GM12873 (cell line): ENCODE measurements around the gene EFNA3.

Experiments
- TF ChIP-seq, protein P1 (sequence below): IDR thresholded peaks from 2 replicates; pipeline ENCODE4 v1.5.1; 2012; ENCODE audit warnings: low read depth, mild to moderate bottlenecking, moderate library complexity, low read length, control low read depth; ENCODE audit not compliant: insufficient read depth; ENCODE audit errors: missing control alignments

The EFNA3 gene

DNA sequence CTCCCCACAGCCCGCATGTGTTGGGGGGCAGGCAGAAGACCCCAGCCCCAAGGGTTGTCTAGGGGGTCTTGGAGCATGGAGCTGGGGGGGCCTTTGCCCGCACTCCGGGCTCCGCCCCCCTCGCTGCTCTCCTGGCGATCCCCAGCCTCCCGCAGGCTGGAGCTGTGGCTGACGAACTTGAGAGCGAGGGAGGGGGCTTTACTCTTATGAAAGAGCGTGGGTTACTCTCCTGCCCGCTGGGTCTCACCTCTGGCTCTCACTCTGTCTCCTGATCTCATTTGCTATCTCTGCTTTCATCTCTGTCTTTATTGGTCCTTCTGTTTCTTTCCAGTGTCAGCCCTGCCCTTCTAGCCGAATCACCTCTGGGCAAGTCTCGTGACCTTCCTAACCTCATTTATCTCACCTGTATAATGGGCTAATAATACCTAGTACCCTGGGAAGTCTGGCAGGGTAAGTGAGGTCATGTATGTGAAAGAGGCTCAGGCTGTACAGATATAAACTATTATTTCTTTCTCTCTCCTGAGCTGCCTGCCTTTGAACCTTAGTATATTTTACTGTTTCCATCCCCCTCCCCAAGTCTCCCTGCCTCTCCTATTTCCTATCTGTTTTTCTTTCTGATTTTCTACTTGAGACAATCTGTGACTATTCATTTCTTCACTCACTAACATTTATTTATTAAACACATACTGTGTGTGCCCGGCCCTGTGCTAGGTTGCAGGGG lies 14.4 kb upstream of the EFNA3 start:
- TF ChIP-seq, protein P1, sequence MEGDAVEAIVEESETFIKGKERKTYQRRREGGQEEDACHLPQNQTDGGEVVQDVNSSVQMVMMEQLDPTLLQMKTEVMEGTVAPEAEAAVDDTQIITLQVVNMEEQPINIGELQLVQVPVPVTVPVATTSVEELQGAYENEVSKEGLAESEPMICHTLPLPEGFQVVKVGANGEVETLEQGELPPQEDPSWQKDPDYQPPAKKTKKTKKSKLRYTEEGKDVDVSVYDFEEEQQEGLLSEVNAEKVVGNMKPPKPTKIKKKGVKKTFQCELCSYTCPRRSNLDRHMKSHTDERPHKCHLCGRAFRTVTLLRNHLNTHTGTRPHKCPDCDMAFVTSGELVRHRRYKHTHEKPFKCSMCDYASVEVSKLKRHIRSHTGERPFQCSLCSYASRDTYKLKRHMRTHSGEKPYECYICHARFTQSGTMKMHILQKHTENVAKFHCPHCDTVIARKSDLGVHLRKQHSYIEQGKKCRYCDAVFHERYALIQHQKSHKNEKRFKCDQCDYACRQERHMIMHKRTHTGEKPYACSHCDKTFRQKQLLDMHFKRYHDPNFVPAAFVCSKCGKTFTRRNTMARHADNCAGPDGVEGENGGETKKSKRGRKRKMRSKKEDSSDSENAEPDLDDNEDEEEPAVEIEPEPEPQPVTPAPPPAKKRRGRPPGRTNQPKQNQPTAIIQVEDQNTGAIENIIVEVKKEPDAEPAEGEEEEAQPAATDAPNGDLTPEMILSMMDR: no peak

DNA sequence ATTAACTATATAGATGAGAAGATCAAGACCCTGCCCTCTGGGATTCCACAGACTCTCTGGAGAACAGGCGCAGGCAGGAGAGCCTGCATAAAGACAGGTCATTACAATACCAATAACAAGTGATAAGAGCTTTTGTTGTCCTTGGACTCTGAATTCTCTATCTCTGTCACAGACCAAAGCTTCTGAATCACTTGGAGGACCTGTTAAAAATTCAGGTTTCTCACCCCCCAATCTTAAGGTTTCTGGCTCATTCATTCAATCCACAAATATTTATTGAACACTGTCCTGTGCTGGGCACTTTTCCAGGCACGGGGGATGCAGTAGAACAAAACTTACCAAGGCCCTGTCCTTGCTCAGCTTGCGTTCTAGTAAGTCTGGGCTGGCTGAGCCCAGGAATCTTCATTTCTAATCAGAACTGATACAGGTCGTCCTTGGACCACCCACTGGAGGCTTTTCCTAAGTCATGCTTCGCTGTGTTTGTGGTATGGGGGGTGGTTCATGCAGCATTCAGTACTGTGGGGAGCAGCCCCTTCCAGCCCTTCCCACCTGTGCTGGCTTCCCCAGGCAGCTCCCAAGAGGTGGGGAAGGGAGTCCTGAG lies 13.7 kb upstream of the EFNA3 start:
- TF ChIP-seq, protein P1: no peak

DNA sequence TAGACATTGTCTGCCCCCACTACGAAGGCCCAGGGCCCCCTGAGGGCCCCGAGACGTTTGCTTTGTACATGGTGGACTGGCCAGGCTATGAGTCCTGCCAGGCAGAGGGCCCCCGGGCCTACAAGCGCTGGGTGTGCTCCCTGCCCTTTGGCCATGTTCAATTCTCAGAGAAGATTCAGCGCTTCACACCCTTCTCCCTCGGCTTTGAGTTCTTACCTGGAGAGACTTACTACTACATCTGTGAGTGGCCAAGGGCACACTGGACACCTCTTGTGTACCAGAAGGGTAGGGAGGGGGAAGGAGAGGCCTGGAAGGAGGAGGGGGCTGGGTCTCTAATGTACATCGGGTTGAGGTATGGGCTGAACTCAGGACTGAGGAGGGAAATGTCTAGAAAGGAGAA lies 11.9 kb upstream of the EFNA3 start:
- TF ChIP-seq, protein P1: no peak

DNA sequence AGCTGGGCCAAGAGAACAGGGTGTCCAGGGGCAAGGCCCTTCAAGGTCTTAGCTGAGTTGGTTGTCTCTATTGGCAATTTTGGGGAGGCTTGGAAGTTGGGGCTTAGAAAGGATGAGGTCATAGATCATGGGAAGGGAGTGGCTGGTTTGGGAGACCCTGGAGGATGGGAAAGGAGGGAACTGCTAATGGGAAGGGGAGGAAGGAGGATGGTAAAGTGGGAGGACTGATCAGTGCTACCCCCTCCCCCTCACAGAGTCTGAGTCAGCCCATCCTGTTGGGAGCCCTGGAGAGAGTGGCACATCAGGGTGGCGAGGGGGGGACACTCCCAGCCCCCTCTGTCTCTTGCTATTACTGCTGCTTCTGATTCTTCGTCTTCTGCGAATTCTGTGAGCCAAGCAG lies 10.0 kb upstream of the EFNA3 start:
- TF ChIP-seq, protein P1: no peak

DNA sequence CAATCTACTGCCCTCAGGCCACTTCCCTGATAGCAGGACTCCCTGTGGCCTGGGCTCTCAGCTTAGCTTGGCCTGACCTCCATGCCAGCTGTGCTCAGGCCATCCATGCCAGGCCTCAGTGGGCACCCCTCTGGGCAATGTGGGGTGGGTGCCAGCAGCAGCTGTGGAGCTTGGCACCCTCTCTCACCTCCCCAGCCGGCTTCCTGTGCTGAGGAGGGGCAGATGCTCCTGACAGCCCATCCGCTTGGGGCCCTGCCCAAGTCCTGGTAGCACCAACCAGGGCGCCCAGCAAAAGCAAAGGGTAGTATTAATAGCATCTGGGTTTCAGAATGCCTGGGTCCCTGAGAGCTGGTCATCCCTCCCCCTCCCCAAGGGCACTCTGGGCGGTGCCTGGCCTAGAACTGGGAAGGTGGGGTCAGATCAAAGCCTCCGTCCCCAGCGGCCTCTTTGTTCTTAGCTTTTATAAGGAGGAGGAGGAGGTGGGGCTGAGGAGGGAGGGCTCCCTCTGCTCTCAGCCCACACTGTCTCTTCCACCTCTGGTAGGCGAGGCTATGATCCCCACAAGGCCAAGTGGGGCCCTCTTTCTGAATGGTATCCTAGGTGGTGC lies 9.0 kb upstream of the EFNA3 start:
- TF ChIP-seq, protein P1: no peak

DNA sequence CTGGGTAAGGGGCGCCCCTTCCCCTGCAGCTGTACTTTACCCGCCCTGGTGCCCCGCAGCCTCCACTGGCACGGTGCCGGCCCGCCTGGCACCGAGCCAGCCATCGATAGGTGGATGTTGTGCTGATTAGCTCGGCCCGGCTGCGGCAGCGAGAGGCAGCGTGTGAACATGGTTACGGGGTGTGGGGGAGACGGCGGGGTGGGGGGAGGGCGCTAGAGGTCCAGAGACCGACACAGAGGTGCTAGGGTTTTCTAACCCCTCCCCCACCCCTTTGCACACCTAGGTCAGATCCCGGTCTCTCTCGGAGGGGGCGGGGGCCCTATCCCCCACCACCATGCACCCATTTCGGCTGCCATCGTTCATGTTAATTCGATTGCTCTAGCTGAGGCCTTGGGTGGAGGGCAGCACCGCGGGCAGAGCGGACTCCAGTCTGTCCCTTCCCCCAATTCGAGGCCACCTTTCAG lies 8.4 kb upstream of the EFNA3 start:
- TF ChIP-seq, protein P1: no peak
